NCI-H748 treated with DMSO at 0.1 percent for 48 hours (cell line): ENCODE data around the gene FOXL3.
"Not testable (repeated sequence)": the region's sequence is repeated elsewhere in the genome, so short reads cannot be mapped to it uniquely, and the experiment has no call there.

Experiments
- DNase-seq: peaks from one replicate; lab custom pipeline; 2025; lab: John Stamatoyannopoulos, UW

The FOXL3 gene

DNA sequence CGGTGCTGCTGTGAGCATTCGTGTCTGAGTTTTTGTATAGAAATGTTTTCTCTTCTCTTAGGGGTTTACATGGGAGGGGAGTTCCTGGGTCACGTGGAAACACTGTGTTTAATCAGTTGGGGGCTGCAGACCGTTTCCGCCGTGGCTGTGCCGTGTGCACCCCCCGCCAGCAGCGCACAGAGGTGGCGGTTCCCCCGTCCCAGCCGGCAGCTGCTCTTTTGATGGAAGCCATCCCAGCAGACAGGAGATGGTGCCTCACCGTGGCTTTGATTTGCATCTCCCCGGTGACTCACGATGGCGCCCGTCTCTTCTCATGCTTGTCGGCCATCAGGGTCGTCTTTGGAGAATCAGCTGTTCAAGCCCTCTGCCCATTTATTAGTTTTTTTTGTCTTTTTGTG lies 34.9 kb upstream of the FOXL3 start:
- DNase-seq: no peak

DNA sequence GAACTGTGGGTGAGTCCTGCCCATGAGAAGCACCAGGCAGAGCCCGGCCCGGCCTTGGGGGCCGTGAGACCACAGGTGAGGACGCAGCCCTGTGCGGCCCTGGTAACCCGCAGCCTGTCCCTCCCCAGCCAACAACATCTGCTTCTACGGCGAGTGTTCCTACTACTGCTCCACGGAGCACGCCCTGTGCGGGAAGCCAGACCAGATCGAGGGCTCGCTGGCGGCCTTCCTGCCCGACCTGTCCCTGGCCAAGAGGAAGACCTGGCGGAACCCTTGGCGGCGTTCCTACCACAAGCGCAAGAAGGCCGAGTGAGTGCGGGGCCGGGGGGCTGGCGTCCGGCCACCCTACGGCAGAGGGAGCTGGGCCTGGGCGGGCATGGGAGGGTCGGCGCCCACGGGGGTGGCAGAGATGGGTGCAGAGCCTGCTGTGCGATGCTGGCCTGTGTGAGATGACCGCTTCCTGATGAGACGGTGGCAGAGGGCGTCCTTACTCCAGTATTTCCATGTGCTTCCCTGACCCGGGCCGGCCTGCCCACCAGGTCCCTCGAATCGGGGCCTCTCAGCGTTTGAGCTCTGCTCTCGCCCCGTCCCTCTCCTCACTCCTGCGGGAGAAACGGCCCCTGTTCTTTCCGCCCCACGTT lies 34.1 kb upstream of the FOXL3 start:
- DNase-seq: no peak

DNA sequence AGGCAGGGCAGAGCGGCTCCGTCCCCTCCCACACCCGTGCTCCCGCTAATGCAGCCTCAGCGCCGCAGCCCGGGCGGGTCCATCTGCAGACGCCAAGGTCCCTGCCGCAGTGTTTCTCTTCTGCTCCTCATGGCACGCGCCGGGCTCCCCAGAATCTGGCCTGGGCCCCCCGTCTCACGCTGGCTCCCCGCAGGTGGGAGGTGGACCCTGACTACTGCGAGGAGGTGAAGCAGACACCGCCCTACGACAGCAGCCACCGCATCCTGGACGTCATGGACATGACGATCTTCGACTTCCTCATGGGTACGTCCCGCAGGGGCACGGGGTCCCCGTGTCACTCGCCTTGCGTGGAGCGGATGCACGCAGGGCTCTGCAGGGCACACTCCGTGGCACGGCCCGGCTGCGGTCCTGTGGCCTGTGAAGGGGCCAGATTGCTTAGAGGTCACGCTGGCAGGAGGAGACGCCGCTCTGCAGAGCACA lies 33.5 kb upstream of the FOXL3 start:
- DNase-seq: no peak

DNA sequence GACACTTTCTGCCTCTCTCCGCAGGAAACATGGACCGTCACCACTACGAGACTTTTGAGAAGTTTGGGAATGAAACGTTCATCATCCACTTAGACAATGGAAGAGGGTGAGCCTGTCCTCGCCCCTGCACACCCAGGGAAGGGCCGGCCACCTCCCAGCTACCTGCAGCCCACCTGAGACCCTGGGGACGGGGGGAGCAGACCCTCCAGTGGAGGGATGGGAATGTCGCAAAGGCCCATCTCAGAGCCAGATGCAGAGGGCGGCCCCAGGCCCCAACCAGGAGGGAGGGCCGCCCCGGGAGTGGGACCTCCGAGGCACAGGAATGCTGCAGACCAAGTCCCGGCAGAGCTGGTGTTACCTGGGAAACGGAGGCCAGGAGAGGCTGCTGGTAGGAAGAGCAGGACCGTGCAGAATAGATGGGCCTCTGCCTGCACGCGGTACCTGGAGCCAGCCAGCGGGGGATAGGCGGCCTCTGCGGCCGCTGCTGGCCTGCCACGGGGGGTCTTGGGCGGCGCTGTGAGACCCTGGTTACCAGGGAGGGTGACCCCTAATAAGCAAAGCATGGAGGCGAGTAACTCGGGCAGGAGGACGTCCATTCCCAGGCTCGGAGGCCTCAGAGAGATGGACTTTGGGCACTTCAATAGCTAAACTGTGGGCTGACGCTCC lies 32.9 kb upstream of the FOXL3 start:
- no peak for DNase-seq

DNA sequence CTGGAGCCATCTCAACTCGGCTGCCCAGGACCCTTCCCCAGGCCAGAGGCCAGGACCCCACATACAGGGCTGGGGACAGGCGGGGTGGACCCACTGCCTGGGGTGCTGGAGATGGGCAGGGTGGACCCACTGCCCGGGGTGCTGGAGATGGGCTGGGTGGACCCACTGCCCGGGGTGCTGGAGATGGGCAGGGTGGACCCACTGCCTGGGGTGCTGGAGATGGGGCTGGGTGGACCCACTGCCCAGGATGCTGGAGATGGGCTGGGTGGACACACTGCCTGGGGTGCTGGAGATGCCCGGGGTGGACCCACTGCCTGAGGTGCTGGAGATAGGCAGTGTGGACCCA lies 32.4 kb upstream of the FOXL3 start:
- no peak for DNase-seq

DNA sequence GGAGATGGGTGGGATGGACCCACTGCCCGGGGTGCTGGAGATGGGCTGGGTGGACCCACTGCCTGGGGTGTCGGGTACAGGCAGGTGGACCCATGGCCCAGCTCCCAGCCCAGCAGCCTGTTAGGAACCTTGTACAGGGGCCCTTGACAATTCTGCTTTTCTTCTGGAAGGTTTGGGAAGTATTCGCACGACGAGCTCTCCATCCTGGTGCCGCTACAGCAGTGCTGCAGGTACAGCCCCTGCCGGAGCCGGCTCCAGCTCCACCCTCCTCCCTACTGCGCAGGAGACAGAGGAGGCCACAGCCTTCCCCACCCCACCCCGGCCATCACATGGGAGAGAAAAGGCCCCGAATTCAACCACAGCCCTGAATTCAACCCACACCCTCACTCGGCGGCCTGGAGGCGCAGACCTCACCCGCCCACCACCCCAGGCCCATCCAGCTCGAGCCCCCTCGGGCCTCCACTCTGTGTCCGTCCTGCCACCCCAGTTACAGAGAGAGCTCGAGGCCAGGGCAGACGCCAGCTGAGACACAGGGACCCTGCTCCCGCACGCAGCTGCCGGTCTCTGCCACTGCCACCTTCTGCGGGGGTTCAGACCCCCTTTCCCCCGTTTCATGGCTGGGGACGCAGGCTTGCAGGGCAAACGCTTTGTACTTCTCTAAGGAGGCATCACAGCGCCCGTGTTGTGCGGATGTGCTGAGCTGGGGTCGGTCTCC lies 31.3 kb upstream of the FOXL3 start:
- no peak for DNase-seq

DNA sequence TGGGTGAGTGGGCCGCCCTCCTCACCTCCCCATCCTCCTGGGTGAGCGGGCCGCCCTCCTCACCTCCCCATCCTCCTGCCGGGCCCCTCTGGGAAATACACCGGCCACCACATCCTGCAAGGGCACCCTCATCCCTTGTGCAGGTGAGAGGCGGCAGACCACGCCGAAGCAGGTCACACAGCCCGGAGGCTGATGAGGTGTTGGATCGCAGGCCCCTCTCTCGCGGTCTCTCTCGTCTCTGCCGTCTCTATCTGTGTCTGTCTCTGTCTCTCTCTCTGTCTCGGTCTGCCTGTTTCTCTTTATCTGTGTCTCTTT lies 30.8 kb upstream of the FOXL3 start:
- DNase-seq: no peak

DNA sequence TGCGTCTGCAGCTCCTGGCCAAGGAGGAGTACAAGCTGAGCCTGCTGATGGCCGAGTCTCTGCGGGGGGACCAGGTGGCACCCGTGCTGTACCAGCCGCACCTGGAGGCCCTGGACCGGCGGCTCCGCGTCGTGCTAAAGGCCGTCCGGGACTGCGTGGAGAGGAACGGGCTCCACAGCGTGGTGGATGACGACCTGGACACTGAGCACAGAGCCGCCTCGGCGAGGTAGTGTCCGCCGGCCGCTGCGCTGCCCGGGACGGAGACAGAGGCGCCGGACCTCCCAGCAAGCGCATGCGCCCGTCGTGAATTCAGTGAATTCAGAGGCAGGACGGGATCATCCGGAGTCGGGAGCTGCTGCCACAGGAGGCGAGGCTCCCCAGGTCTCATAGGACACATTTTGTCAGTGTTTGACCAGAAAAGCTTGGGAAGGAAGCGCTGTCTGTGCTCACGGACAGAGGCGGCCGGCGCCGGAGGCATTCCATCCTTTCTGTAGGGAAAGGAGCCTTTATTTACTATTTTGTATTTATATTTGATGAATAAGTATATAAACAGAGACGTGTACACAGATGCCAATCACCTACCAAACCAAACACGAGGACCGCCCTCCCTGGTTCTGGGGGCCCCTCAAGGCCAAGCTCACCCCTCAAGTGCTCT lies 30.1 kb upstream of the FOXL3 start:
- no peak for DNase-seq

DNA sequence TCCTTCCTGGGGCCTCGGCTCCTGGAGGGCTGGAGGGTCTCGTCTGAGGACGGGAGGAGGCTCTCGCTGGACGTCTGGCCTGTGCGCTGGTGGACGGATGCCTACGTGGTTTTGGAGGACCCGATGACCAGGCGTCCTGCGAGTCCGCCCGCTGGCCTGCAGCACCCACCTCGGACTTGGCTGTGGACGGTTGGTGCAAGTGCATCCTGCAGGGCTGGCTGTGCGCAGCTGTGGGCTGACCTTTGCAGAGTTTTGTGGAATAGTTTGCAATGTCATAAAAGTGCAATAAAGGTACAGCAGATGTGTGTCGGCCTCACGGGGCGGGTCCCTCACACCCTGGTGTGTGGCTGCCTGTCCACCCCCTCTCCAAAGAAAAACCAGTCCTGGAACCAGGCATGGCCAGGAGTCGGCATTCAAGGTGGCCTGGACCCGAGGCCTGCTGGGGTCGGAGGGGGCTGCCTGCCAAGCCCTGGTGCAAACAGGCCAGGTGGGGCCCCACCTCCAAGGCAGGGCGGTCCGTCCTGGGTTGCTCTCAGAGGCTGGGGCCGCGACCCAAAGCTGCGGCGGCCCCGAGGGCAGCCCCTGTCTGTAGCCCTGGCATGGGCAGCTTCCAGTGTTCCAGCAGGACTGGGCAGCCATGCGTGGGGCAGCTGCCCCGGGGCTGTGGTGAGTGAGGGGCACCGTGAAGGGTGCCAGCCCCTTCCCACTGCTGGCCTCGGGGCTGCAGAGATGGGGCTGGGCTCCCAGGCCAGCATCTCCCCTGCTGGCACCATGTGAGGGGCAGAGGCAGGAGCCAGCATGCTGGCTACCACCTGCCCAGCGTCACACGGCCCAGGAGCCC lies 29.3 kb upstream of the FOXL3 start:
- DNase-seq: no peak

DNA sequence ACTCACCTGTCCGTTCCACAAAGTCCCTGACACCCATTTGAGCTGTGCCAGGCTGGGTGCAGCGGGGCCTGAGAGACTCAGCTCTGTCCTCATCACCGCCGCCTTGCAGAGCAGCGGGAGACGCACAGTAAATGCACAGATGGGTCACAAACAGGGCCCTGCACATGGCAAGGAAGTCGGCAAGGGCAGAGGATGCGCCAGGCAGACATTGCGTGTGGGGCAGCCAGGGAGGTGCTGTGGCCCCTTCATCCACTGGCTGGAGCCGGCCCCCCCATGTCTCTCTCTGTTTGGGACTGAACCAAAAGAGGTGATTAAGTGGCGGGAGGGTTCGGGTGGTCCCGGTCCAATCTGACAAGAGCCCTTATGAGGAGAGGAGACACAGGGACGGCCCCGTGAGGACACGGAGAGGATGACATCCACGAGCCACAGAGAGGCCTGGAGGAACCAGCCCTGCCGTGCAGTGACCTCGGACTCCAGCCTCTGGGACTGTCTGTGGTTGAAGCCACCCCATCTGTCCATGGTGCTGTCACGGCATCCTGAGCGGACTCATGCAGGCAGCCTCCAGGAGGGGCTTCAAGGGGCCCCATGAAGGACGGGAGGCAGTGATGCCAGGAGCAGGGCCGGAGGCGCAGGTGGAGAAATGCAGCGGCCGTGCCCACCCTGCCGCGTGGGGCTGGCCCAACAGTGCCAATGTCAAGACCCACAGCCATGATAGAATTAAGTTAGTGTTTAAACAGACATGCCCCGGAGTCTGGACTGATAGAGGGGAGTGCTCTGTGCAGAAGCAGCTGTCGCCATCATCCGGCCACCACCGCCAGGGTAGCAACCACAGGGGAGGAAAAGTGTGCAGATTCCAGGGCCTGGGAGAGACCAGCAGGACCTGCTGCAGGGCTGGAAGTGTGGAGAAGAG lies 28.4 kb upstream of the FOXL3 start:
- DNase-seq: no peak

DNA sequence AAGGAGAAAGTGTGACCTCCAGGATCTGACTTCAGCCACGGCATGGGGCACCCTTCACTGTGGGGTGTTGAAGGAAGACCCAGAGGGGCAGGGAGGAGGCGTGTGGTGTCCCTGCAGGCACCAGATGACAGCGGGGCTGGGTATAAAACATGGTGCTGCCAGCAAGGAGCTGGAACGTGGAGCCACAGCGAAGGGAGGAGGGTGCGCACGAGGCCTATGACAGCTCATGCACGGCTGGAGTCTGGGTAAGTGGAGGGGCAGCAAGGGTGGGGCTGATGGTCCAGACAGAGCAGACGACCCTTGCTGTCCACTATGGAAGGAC lies 27.8 kb upstream of the FOXL3 start:
- DNase-seq: no peak

DNA sequence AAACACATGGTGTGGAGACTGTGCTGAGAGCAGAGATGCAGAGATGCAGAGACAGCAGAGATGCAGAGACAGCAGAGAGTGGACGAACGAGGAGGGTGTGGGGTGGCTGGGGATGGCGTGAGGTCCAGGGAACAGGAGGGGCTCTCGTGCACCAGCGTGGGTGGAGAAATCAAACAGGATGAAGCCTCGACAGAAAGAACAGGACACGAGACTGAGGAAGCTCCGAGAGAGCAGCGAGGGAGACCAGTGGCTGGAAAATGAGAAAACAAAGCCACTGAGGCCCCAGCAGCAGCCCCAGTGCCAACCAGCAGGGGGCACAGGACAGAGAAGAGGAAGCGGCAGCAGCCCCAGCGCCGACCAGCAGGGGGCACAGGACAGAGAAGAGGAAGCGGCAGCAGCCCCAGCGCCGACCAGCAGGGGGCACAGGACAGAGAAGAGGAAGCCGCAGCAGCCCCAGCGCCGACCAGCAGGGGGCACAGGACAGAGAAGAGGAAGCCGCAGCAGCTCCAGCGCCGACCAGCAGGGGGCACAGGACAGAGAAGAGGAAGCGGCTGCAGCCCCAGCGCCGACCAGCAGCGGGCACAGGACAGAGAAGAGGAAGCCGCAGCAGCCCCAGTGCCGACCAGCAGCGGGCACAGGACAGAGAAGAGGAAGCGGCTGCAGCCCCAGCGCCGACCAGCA lies 27.2 kb upstream of the FOXL3 start:
- not testable (repeated sequence) for DNase-seq

DNA sequence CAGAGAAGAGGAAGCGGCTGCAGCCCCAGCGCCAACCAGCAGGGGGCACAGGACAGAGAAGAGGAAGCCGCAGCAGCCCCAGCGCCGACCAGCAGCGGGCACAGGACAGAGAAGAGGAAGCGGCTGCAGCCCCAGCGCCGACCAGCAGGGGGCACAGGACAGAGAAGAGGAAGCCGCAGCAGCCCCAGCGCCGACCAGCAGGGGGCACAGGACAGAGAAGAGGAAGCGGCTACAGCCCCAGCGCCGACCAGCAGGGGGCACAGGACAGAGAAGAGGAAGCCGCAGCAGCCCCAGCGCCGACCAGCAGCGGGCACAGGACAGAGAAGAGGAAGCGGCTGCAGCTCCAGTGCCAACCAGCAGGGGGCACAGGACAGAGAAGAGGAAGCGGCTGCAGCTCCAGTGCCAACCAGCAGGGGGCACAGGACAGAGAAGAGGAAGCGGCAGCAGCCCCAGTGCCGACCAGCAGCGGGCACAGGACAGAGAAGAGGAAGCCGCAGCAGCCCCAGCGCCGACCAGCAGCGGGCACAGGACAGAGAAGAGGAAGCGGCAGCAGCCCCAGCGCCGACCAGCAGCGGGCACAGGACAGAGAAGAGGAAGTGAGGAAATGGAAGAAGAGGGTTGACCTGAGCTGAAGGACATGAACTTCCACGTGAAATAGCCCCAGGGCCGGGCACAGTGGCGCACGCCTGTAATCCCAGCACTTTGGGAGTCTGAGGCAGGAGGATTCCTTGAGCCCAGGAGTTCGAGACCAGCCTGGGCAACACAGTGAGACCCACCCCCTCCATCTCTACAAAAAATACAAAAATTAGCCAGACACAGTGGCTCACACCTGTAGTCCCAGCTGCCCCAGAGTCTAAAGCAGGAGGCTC lies 26.3 kb upstream of the FOXL3 start:
- DNase-seq: not testable (repeated sequence)

DNA sequence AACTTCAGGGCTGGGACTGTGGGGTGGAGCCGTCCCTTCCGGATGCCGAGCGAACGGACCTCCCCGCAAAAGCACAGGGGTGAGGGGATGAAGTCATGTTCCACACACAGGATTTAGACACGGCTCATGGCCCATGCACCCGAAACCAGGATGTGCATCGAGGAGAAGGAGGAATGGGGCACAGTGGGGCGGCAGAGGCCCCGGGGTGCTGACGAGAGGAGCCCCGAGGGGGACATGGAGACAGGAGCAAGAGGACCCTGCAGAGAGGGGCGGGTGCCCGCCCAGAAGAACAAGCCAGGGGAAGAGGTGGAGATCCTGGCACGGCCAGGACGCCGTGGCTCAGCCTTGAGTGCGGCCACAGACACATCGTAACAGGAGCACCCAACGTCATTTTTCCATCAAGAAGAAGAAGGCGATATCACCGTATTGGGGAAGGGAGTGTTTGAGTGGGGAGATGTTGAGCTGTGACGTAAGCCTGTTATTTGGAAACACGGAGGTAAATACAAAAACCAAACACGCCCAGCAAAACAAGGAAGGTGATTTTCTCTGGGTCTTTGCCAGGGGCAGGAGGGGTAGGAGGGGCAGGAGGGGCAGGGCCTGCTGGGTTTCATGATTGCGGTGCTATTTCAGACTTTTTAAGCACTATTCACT lies 25.3 kb upstream of the FOXL3 start:
- DNase-seq: peak; percentile 70

DNA sequence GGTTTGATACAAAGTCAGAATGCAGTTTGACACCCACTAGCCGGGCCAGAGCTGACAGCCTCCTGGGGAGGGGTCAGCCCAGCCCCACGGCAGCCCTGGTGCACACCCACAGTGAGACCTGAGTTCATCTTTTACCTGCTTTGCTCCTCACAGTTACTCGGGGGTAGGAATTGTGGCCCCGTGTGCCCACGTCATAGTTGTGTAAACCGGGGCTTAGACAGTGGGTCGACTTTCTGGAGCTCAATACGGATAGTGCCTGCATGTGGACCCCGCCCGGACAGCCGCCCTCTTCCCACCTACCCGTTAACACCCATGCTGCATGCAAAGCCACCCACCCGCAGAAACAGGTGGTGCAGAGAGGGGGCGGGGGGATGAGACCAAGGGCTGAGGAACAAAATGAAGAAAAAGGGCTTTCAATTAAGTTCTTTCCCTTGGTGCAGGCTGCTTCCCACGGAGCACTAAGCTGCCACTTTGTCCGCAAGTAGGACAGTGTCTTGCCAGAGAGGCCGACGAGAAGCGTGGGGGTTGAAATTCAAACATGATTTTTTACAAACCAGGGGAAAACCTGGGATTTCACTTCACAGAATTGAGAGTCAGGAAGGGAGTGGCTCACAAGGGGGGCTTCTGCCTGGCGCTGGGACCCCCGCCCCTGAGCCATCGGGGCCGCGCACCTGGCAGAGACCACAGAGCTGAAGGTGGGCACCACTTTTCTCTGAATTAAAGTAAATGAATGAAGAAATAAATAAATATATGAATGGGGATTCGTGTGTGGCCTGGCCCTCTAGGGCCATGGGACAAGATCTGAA lies 24.6 kb upstream of the FOXL3 start:
- no peak for DNase-seq

DNA sequence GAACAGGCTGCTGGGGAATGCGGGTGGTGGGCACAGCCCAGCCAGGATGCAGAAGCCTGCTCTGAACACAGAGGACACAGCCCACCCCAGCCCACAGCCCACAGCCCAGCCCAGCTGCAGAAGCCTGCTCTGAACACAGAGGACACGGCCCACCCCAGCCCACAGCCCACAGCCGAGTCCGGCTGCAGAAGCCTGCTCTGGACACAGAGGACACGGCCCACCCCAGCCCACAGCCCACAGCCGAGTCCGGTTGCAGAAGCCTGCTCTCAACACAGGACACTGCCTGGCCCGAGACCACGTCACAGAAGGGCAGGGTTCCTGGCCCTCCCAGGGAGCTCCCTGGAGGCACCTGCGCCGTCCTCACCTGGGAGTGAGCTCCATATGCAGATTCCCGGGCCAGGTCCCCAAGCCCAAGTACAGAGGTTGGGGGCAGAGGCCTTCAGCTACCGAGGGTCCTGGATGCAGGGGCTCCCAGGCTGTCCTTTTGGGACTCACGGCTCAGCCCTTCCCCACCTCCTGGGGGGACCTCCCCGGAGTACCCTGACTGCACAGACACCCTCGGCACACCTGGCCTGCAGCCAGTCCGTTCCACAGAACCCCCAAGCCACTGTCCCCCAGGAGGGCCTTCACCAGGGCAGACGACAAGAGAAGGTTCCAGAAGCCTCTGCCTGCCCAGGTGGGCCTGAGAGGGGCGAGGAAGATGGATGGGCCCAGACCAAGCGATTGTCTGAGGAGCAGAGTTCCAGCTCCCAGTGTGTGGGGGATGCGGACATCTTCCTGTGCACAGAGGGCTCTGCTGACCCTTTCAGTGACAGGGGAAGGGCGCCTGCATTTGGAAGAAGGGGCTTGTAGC lies 23.7 kb upstream of the FOXL3 start:
- DNase-seq: no peak
